ENCODE data around the gene TP53RK. TPM values are rescaled to one million over a fixed set of nuclear protein-coding genes. Genes with fewer than 3 reads are reported as not detected.

TP53RK gene
- polyA plus RNA-seq, 12 donors = 9.7 to 13.2 (median 11.0) TPM; not detected in 1

GRCh38 chr20:46641424-46641823 lies 47.8 kb downstream of the TP53RK start:
- no peak for DNase-seq

DNA sequence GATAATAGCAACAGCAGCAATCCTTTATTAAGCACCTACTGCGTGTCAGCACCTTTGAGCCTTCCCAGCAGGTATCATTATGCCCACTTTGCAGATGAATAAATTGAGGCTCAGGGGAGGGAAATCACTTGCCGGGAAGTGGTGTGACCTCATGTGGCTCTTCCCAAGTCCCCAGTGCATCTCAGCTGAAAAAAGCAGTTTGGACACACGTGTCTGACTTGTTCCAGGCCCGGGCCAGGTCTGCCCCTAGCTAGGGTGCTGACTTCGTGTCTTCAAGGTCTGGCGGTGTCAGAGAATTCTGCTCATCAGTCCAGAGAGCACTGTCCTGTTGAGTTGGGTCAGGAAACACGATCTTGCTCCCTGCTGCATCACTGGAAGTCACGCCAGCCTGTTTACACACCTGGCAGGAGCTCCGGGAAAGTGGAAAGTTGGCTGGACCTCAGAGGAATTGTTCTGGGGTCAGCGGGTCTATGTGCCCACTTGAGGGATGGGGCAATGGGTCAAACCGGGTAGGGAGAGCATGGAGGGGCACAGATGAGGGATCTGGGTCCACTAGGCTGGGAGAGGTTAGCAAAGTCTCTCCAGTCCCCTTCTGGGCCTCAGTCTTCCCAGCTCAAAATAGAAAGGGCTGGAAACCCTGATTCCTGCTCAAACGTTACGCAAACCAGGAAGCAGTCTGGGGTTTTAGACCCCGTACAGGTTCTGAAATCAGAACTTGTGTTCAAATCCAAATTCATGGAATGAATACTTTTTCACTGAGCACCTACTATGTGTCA lies 48.5 kb downstream of the TP53RK start:
- no peak for DNase-seq

- no peak for DNase-seq
These were observed 49.2 kb downstream of the TP53RK start for GRCh38 chr20:46640044-46640443.

- DNase-seq = no peak
These were observed 49.7 kb downstream of the TP53RK start for GRCh38 chr20:46639587-46639986.

DNA sequence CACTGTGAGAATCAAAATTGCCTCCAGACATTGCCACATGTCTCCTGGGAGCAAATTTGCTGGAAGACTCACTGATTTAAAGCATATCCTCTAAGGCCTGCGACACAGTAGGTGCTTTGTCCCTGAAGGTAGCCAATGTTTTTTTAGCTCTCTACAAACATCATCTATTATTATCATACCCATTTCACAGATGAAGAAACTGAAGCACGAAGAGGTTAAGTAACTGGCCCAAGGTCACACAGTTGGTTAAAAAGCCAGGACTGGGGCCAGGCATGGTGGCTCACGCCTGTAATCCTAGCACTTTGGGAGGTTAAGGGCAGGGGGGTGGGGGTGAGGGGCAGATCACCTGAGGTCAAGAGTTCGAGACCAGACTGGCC lies 50.4 kb downstream of the TP53RK start:
- DNase-seq = no peak

DNA sequence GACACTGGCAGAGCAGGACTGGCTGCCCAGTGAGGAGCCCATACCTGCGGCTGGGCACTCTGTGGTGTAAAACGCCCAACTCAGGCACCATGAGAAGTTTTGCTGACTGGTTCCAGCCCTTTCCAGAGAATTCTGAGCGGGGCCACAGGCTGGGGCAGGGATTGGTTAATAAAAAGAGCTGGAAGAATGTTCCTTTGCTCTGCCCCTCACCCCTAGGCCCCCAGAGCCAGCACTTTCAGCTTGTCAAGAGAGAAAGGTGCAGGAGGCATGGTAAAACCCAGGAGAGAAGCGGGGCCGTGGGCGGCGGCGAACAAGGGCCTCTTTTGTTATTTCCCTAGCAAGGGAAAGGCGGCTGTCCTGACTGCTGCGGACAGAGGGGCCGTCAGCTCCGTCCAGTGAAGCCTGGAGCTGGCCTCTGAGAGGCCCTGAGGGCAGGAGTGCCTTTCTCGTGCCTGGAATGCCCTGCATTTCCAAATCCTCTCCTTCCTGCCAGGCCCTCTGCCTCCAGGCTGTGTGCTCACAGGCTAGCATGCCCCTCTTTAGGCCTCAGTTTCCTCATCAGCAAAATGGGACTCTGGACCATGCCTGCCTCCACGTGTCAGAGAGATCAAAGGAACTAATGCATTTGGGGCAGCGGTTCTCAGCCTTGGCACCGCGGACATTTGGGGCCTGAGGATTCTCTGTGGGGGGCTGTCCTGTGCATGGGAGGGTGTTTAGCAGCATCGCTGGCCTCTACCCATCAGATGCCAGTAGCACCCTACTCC lies 50.9 kb downstream of the TP53RK start:
- no peak for DNase-seq

DNA sequence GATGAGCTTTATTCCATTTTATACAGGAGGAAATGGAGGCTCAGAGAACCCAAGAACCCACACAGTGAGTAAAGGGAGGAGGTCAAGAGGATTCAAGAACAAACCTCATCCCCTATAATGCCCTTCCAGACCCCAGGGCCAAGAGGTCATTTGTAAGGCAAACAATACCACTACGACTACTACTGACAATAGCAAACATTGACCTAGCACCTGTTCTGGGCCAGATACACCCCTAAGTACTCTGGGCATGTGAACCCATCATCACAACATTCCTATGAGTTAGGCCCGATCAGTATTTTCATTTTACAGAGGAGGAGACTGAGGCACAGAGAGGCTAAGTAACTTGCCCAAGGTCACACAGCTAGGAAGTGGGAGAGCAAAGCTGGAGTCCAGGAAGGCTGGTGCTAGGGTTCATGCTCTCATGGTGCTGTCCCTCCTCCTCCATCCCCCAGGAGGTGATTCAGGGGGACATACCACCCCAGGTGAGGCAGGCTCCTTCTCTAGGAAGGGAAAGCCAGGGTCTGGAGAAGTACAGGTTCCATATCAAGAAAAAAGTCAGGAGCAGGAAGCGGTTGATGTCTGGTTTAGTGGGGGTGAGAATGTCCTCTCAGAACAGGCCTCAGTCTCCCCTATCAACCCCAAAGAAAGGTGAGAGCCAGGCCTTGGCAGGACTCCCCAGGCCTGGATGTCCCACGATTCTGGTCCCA lies 51.7 kb downstream of the TP53RK start:
- DNase-seq = no peak

DNA sequence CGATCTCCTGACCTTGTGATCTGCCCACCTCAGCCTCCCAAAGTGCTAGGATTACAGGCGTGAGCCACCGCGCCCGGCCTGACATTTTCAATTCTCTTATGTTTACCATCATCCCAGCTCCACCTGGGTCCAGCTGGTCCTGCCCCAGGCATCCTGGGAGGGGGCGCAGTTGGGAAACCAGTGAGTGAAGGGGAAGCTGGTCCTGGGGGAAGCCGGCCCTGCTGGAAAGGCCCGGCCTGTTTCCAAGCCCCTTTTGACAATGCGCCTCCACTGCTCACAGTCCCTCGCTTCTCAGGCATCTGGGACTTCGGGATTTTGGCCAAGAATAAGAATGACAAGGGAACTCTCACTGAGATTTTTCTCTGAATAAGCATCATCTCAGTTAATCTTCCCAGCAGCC lies 52.2 kb downstream of the TP53RK start:
- no peak for DNase-seq

GRCh38 chr20:46636514-46636913 lies 52.7 kb downstream of the TP53RK start:
- no peak for DNase-seq

- no peak for DNase-seq
These were observed 53.6 kb downstream of the TP53RK start for GRCh38 chr20:46635514-46636136.

GRCh38 chr20:46634528-46634927 lies 54.7 kb downstream of the TP53RK start:
- no peak for DNase-seq

Other genes with a start within 250 kb of the TP53RK start
- 10 to 100 TPM in 8 of 12 donors, 1 to 10 TPM in 3, not detected in 1; 8.2 to 27.2 (median 14.5) TPM for gene ZNF334, start 175.9 kb downstream of the TP53RK start, polyA plus RNA-seq (ENCODE audit: insufficient read length in 12 of 12)
- gene OCSTAMP, start 138.8 kb downstream of the TP53RK start, polyA plus RNA-seq (ENCODE audit: insufficient read length in 12 of 12) = not detected
- gene SLC13A3, start 38.0 kb downstream of the TP53RK start, polyA plus RNA-seq (ENCODE audit: insufficient read length in 12 of 12) = 1 to 10 TPM in 10 of 12 donors, not detected in 2; 2.4 to 4.7 (median 3.3) TPM
- 10 to 100 TPM in 11 of 12 donors, not detected in 1; 15.1 to 22.3 (median 19.5) TPM for gene SLC2A10, start 20.2 kb upstream of the TP53RK start, polyA plus RNA-seq (ENCODE audit: insufficient read length in 12 of 12)
- gene EYA2, start 205.4 kb upstream of the TP53RK start, polyA plus RNA-seq (ENCODE audit: insufficient read length in 12 of 12) = 1 to 10 TPM in 10 of 12 donors, not detected in 2; 1.6 to 4.4 (median 2.4) TPM

Measured in muscle of arm (tissue), 12 donors.